HG03457 (cell line): ENCODE results near the gene DGKD.

Source experiments
- ATAC-seq: cut with Tn5 transposase; IDR thresholded peaks from one replicate; pipeline ENCODE4 v1.9.1; 2021; ENCODE audit warnings: moderate number of reproducible peaks; ENCODE audit not compliant: unreplicated experiment

The DGKD gene

DNA sequence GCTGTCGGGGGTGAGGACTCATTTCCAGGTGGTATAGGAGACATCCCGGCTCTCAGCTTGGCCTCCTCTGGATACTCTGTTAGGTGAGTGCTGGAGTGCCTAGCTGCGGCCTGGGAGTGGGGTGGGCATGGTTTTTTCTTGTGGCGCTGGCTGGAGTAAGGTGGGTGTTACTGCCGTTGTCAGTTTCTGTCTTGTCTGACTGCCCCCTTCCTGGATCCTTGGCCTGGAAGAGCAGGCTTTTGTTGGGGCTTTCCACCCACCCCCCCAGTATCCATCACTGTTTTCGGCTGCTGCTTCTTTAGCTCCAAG, 69.2 kb downstream of the DGKD start:
- no peak for ATAC-seq

DNA sequence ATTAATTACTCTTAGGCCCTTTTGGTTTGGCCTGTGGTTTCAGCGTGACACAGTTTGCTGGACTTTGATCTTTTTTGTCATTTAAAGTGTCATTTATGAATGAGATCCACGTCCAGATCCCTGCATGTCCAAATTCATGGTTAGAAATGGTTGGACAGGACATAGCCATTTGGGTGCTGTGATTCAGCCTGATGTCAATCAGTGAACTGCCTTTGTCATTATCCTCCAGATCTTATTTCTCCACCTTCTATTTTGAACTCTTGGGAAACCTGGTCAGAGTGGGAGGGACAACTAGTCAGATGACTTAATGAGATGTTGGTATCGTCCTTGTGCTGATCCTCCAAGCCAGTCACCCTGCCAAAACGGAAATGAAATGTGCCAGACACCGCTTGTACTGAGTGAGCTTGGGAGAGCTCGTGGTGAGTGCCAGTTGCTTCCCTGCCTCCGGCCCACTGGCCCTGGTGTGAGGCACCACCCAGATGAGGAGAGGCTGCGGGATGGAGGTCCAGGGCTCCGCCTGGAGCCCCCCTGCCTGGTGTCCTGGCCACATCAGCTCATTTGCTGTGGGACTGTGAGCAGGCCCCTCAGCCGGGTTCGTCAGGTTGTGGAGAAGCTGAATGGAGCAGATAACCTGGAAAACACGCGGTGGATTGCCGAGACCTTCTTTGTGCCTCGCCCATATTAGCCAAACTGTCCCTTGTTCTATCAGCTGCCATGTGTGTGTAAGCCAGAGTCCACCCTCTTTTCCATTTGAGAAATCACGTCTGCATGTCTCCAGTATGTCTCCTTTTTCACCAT, 70.1 kb downstream of the DGKD start:
- no peak for ATAC-seq

DNA sequence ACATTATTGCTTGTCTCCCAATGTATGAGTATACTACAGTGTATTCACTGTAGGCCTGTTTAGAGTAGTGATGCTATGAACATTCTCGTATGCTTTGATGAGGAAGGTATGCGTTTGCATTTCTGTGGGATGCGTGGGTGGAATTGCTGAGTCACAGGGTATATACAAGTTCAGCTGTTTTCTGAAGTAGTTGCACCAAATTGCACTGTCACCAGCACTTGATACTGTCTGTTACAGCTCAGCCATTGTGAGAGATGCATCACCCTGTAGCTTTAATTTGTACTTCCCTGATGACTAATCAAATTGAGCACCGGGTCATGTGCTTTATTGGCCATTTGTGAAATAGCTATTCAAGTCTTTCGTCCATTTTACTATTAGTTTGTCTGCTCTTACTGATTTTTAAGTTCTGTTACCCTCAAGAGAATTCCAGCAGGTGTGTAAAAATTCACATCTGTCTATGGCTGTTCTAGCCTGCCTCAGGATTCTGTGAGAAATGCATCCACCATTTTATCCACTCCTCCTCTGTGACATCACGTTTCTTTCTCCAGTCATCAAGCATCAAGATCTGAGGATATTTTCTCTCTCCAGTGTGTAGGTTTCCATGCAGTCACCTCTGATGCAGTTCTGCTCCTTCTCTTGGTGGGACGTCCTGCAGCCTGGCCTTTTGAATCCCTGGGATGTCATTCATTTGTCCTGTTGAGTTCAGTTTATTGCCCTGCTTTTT, 72.5 kb downstream of the DGKD start:
- no peak for ATAC-seq

DNA sequence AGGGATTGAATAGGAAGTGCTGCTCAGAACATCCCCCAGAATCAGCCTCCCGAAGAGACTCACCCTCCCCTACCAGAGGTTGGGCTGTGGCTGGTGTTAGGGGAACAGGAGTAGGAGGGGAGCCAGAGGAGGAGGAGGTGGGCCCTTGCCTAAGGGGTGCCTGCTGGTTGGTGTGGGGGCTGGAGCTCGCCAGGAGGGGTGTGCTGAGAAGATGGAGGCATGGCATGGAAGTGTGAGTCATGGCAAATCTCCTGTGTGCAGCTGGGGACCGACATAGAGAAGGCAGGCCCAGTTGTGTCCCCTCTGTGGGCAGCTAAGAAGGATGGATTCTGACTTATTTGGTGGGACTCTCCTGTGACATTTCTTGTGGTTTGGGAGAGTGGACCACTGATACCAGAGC, 73.7 kb downstream of the DGKD start:
- ATAC-seq, result no peak

GRCh38 chr2:233428438-233428837, 74.1 kb downstream of the DGKD start:
- ATAC-seq, result no peak

GRCh38 chr2:233429175-233429897, 75.0 kb downstream of the DGKD start:
- no peak for ATAC-seq

- no peak for ATAC-seq
These were observed 75.8 kb downstream of the DGKD start for GRCh38 chr2:233430081-233430480.

DNA sequence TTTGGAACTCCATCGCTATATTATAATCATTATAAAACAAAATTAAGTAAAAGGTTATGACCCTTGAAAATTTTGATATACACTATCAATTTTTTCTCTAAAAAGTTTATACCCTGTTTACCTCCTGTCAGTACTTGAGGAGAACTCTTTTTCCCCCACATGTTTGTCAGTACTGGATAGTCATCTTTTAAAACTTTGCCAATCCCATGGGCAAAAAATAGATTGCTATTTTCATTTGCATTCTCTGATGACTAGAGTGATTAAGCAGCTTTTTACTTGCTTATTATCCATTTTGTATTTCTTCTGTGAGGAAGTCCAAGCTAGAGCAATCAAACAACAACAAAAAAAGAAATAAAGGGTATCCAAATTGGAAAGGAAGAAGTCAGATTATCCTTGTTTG, 76.4 kb downstream of the DGKD start:
- no peak for ATAC-seq

- ATAC-seq, result no peak
These were observed 78.7 kb downstream of the DGKD start for GRCh38 chr2:233433029-233433428.

- ATAC-seq, result no peak
These were observed 79.5 kb downstream of the DGKD start for GRCh38 chr2:233433794-233434193.

- ATAC-seq, result no peak
These were observed 80.5 kb downstream of the DGKD start for GRCh38 chr2:233434666-233435330.

DNA sequence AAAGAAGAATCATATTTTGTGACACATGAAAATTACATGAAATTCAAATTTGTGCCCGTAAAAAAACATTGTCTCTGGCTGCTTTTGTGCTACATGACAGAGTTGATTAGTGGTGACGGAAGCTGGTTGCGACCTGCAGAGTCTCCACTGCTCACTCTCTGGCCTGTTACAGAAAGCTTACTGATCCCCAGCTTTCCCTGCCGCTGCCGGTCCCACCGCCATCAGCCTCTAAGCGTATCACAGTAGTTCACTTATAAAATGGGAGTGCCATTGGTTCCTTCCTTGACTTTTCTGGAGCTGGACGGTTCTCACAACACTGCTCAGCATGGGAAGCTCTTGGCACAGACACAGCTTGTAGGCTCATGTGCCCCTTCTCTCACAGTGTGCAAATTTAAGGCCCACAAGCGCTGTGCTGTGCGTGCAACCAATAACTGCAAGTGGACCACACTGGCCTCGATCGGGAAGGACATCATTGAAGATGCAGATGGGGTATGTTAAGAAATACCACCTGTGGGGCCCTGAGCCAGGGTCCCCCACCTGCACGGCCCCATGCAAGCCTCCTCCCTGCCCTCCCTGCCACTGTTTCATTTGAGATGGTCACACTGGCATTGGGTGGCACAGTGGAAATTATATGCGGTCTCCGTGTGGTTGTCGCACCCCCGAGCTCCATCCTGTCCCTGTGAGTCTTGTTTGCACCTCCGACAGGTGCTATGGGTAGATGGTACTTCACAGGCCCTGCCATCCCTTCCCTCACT, 81.3 kb downstream of the DGKD start:
- ATAC-seq, result no peak

DNA sequence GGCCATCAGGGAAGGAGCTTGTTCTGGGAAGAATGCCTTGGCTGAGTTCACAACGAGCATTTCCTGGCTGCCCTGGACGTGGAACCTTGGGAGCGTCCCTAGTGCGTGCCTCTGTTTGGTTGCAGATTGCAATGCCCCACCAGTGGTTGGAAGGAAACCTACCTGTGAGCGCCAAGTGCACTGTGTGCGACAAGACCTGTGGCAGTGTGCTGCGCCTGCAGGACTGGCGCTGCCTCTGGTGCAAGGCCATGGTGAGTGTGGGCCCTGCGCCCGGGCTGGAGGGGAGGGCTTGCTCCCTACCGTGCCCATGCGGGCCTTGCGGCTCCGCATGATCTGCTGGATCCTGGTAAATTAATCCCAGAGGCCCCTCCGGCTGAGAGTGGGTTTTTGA, 81.9 kb downstream of the DGKD start:
- no peak for ATAC-seq

GRCh38 chr2:233436691-233437438, 82.6 kb downstream of the DGKD start:
- ATAC-seq, result no peak

- ATAC-seq, result no peak
These were observed 83.2 kb downstream of the DGKD start for GRCh38 chr2:233437439-233437955.

GRCh38 chr2:233438573-233439147, 84.4 kb downstream of the DGKD start:
- ATAC-seq, result no peak

- ATAC-seq, result no peak
These were observed 84.9 kb downstream of the DGKD start for GRCh38 chr2:233439191-233439590.

DNA sequence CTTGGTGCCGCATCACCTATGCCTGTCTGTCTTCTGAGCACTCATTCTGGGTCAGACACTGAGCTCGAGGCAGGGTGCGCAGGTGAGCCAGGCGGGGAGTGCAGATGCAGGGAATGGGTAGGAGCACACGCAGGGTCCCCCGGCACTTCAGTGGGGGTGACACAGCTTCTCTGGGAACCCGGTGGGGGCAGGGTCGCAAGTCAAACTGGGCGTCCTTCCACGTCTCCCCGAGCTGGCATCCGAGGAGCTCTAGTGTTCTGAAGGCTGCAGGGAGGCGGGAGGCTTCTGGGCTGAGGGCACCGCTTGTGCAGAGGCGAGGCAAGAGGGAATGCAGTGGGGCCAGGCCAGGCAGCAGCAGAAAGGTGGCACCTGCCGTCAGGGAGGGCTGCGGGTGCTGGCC, 86.0 kb downstream of the DGKD start:
- ATAC-seq, result no peak

DNA sequence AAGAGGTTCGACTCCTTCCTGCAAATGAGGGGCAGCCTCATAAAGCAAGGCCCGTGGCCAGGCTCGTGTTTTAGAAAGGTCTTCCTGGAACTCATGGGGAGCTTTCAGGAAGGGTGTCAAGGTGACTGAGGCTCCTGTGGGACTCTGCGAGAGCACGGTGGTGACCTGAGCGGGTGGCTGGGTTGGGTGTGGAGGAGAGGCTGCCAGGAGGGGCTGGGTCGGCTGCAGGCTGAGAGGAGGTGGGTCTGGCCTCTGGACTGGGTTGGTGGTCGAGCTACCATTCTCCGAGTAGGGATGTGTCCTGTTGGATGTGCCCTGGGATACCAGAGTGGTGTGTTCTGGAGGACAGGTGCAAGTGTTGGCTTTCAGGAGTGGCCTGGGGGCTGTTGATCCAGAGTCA, 86.4 kb downstream of the DGKD start:
- no peak for ATAC-seq
